PFSK-1 (cell line): ENCODE data around the gene OR4M1. TPM values are rescaled to one million over a fixed set of nuclear protein-coding genes. Genes with fewer than 3 reads are reported as not detected.
"Not testable (repeated sequence)": the region's sequence is repeated elsewhere in the genome, so short reads cannot be mapped to it uniquely, and the experiment has no call there.

ENCODE experiments used
- FOXP2 ChIP-seq: optimal IDR thresholded peaks from 2 replicates; pipeline ENCODE3; 2011; ENCODE audit warnings: borderline replicate concordance, control low read depth, inconsistent platforms; ENCODE audit not compliant: insufficient read depth; ENCODE audit errors: extremely low read length, extremely low read depth
- POLR2AphosphoS5 ChIP-seq: IDR thresholded peaks from 2 replicates; pipeline ENCODE4 v1.6.1; 2012; ENCODE audit warnings: low read depth, mild to moderate bottlenecking, control low read depth, low read length, moderate library complexity
- SIN3A ChIP-seq: IDR thresholded peaks from 2 replicates; pipeline ENCODE4 v1.6.1; 2012; ENCODE audit warnings: mild to moderate bottlenecking, low read length, moderate library complexity, borderline replicate concordance; ENCODE audit not compliant: insufficient read depth
- TAF1 ChIP-seq: IDR thresholded peaks from 2 replicates; pipeline ENCODE4 v1.6.1; 2012; ENCODE audit warnings: low read length, control low read depth, borderline replicate concordance; ENCODE audit not compliant: insufficient read depth
- polyA plus RNA-seq: library from polyadenylated mRNA; unstranded; fragments of >200 nt; gene quantifications from one replicate; pipeline ENCODE4 v1.2.1, GENCODE V29; 2012; ENCODE audit warnings: low read depth, missing spikeins; ENCODE audit not compliant: insufficient read length
- TF ChIP-seq, protein P1 (sequence below), 2 experiments: IDR thresholded peaks; 2 replicates each; pipeline versions ENCODE4 v1.6.1 to v1.8.0; 2011 to 2012; ENCODE audit warnings: low read depth in 2 of 2, low read length in 2 of 2, control low read depth in 1 of 2, inconsistent platforms in 1 of 2, mild to moderate bottlenecking in 1 of 2, moderate library complexity in 1 of 2; ENCODE audit not compliant: insufficient read depth in 1 of 2

OR4M1 gene, protein sequence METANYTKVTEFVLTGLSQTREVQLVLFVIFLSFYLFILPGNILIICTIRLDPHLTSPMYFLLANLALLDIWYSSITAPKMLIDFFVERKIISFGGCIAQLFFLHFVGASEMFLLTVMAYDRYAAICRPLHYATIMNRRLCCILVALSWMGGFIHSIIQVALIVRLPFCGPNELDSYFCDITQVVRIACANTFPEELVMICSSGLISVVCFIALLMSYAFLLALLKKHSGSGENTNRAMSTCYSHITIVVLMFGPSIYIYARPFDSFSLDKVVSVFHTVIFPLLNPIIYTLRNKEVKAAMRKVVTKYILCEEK
- not detected for polyA plus RNA-seq

DNA sequence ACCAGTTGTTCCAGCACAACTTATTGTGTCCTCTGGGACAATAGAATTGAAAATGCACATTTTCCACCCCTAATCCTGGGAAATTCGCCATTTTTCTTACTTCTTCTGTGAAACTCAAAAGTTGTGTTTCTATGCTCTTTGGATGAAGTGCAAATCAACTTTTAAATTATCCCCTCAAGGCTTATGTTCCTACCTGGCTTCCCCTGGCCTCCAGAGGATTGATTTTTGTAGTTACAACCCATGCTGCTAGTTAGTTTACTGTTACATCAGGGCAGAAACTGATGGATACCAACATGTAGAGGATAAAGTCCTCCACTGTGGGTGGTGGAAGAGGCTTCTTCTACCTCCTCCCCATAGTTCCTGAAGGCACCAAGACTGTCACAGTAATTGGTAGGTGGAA is at the start of gene OR4M1:
OR4M1 (plus strand) TSS at position 301 of the 400 bp plus-strand sequence. CDS start 6,819 bp downstream, outside the sequence.
- TF ChIP-seq SIN3A, FOXP2, TAF1: not testable (repeated sequence)

DNA sequence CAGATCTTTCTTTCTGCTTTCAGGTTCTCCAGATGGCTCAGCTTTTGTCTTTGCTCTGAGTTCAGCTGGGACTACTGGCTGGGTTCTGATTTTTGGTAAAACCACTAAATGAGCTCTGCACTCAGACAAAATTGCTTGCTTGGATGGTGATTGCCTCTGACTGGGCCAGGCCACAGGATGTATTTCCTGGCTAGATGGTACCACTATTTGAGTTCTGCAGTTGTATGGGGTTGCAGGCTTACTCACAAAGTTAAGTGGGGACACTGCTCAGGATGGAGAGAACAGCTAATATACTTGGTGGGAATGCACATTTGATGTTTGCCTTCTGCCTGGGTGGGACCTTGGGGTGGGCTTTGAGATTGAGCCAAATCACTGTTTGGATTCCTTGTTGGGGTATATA is 43.9 kb upstream of the OR4M1 start:
- TF ChIP-seq FOXP2: no peak
- TF ChIP-seq POLR2AphosphoS5: no peak
- TF ChIP-seq, protein P1, sequence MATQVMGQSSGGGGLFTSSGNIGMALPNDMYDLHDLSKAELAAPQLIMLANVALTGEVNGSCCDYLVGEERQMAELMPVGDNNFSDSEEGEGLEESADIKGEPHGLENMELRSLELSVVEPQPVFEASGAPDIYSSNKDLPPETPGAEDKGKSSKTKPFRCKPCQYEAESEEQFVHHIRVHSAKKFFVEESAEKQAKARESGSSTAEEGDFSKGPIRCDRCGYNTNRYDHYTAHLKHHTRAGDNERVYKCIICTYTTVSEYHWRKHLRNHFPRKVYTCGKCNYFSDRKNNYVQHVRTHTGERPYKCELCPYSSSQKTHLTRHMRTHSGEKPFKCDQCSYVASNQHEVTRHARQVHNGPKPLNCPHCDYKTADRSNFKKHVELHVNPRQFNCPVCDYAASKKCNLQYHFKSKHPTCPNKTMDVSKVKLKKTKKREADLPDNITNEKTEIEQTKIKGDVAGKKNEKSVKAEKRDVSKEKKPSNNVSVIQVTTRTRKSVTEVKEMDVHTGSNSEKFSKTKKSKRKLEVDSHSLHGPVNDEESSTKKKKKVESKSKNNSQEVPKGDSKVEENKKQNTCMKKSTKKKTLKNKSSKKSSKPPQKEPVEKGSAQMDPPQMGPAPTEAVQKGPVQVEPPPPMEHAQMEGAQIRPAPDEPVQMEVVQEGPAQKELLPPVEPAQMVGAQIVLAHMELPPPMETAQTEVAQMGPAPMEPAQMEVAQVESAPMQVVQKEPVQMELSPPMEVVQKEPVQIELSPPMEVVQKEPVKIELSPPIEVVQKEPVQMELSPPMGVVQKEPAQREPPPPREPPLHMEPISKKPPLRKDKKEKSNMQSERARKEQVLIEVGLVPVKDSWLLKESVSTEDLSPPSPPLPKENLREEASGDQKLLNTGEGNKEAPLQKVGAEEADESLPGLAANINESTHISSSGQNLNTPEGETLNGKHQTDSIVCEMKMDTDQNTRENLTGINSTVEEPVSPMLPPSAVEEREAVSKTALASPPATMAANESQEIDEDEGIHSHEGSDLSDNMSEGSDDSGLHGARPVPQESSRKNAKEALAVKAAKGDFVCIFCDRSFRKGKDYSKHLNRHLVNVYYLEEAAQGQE (IDR thresholded peaks at IDR 0.05; ENCODE audit: insufficient read depth in 1 of 2, low read depth in 2 of 2, low read length in 2 of 2): no peak
- no peak for TF ChIP-seq TAF1
- no peak for TF ChIP-seq SIN3A

DNA sequence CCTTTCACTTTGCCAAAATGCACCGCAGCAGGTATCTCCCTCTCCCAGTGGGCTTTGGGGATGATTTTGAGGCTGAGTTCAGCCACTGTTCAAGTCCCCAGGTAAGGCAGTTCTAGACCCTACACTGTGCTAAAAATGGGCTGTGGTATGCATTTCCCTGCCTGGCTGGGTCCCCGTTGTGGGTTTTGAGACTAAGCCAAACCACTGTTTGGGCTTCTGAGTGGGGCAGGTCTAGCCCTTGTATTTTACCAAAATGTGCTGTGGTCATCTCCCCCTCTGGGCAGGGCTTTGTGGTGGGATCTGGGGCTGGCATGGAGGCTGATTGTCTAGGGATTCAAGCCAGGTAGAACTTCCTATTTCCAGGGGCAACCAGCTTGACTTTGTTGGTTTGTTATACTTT is 43.5 kb upstream of the OR4M1 start:
- TF ChIP-seq TAF1: no peak
- no peak for TF ChIP-seq SIN3A
- no peak for TF ChIP-seq POLR2AphosphoS5
- TF ChIP-seq FOXP2: no peak
- TF ChIP-seq, protein P1 (IDR thresholded peaks at IDR 0.05; ENCODE audit: insufficient read depth in 1 of 2, low read depth in 2 of 2, low read length in 2 of 2): no peak

DNA sequence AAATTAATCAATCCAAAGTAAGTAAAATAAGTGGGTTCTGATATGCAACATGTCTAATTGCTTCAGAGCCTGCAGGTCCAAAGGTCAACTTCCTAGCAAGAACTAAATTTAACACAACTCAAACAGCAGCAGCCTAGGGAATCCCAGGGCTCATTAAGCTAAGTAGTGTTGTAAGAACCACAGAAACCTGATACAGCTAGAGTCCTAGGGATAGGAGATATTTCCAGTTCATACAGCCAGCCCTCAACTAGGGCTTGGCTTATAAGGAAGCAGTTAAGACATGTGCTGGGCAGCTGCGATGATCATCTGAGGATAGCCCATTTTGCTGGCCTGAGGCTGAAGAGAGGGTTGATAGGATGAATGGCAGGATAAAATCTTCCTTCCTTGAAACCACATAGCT is 30.0 kb upstream of the OR4M1 start, which contains the start of gene OR4Q3:
OR4Q3 (plus strand) TSS at position 316 of the 400 bp plus-strand sequence.
- no peak for TF ChIP-seq POLR2AphosphoS5
- TF ChIP-seq FOXP2: no peak
- TF ChIP-seq SIN3A: no peak
- TF ChIP-seq TAF1: no peak
- TF ChIP-seq, protein P1 (IDR thresholded peaks at IDR 0.05; ENCODE audit: insufficient read depth in 1 of 2, low read depth in 2 of 2, low read length in 2 of 2): no peak

DNA sequence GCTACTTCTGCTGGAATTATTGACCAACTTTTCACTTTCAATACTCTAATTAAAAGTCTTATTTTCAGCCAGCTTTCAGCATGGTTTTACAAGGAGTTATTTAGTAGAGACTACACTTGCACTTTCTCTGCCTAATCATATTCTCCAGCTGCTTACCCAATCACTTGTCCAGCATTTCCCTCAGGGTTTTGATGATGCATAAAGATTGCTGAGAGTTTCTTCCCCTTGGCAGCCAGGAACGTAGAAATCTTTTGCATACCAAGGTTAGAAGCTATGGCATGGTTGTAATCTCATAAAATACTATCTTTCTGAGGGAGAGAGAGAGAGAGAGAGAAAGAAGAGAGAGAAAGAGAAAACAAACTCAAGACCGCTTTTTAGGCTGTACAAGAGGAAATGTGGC is 19.1 kb upstream of the OR4M1 start:
- TF ChIP-seq FOXP2: no peak

DNA sequence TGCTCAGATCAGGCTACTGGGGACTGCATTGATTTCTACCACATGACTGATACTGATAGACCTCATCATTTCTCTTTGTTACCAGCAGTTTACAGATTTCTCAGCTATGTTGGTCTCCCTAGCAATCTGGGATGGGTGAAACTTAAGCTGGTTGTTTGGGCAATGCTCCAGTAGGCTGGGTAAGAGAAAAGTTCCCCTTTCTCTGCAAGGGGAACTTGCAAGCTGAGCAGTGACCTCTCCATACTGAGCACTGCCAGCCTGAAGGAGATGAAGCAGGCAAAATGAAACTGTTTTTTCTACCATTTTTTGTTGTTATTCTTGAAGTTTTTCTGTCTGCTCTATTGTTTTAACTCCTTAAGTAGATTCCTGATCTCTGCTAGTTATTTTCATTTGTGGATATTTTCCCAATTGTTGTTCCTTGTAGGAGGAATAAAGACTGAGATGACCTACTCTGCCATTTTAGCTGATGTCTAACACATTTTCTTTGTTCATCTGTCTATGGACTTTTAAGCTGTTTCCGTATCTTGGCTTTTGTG is 1.3 kb upstream of the OR4M1 start:
- TF ChIP-seq SIN3A (no peak), POLR2AphosphoS5 (no peak), TAF1 (no peak), FOXP2 (no peak)
- TF ChIP-seq, protein P1 (IDR thresholded peaks at IDR 0.05; ENCODE audit: insufficient read depth in 1 of 2, low read depth in 2 of 2, low read length in 2 of 2): no peak
